HepG2 (cell line): ENCODE measurements around the gene SCN9A. TPM values are rescaled to one million over a fixed set of nuclear protein-coding genes. Genes with fewer than 3 reads are reported as not detected.

Experiments
- DNMT3B ChIP-seq: conservative IDR thresholded peaks from 2 replicates; pipeline ENCODE4 v1.6.1; 2016; ENCODE audit warnings: missing biosample characterization, control low read depth
- HHEX ChIP-seq: IDR thresholded peaks from 2 replicates; pipeline ENCODE4 v1.6.1; 2016; ENCODE audit warnings: control low read depth
- HMG20B ChIP-seq: conservative IDR thresholded peaks from 2 replicates; pipeline ENCODE4 v1.6.1; 2016; ENCODE audit warnings: missing genetic modification reagents, missing compliant biosample characterization
- HOXA5 ChIP-seq: sonication (generic); formaldehyde crosslinking; IDR thresholded peaks from 2 replicates; pipeline ENCODE4 v1.4.0; 2020; ENCODE audit warnings: missing genetic modification reagents
- LRRFIP1 ChIP-seq: sonication (generic); formaldehyde crosslinking; conservative IDR thresholded peaks from 2 replicates; pipeline ENCODE4 v1.4.0; 2020; ENCODE audit warnings: missing genetic modification reagents
- POLR2AphosphoS5 ChIP-seq: IDR thresholded peaks from 2 replicates; pipeline ENCODE4 v1.6.1; 2012; ENCODE audit warnings: low read depth, low read length
- RBFOX2 ChIP-seq: fragments of 200-400 bp; formaldehyde crosslinking; IDR thresholded peaks from 2 replicates; pipeline ENCODE4 v1.6.1; 2017; ENCODE audit warnings: low read depth, mild to moderate bottlenecking, low read length
- SRSF1 ChIP-seq: fragments of 200-400 bp; formaldehyde crosslinking; optimal IDR thresholded peaks from 2 replicates; pipeline ENCODE3; 2017; ENCODE audit warnings: mild to moderate bottlenecking, low read depth, low read length, moderate library complexity
- TMF1 ChIP-seq: sonication (generic); formaldehyde crosslinking; IDR thresholded peaks from 2 replicates; pipeline ENCODE4 v1.8.1; 2022; ENCODE audit warnings: low read depth, missing genetic modification reagents
- TSC22D2 ChIP-seq: sonication (generic); formaldehyde crosslinking; IDR thresholded peaks from 2 replicates; pipeline ENCODE4 v1.5.1; 2020; ENCODE audit warnings: missing genetic modification reagents, mild to moderate bottlenecking, borderline replicate concordance
- ZBTB49 ChIP-seq: sonication (generic); formaldehyde crosslinking; IDR thresholded peaks from 2 replicates; pipeline ENCODE4 v1.4.0; 2020; ENCODE audit warnings: missing genetic modification reagents, borderline replicate concordance
- ZBTB7B ChIP-seq: sonication (generic); formaldehyde crosslinking; IDR thresholded peaks from 2 replicates; pipeline ENCODE4 v1.4.0; 2020; ENCODE audit warnings: missing genetic modification reagents
- ZFP37 ChIP-seq: sonication (generic); formaldehyde crosslinking; IDR thresholded peaks from 2 replicates; pipeline ENCODE4 v1.4.0; 2020; ENCODE audit warnings: missing genetic modification reagents, borderline replicate concordance
- ZFP91 ChIP-seq: sonication (generic); formaldehyde crosslinking; IDR thresholded peaks from 2 replicates; pipeline ENCODE4 v1.9.0; 2022; ENCODE audit warnings: missing genetic modification reagents, mild to moderate bottlenecking, borderline replicate concordance
- ZNF138 ChIP-seq: sonication (generic); formaldehyde crosslinking; IDR thresholded peaks from 2 replicates; pipeline ENCODE4 v1.5.0; 2020; ENCODE audit warnings: mild to moderate bottlenecking, low read depth, missing genetic modification reagents
- ZNF256 ChIP-seq: sonication (generic); formaldehyde crosslinking; conservative IDR thresholded peaks from 2 replicates; pipeline ENCODE4 v1.4.0; 2020; ENCODE audit warnings: missing genetic modification reagents
- ZNF275 ChIP-seq: sonication (generic); formaldehyde crosslinking; IDR thresholded peaks from 2 replicates; pipeline ENCODE4 v1.8.0; 2022; ENCODE audit warnings: missing genetic modification reagents, mild to moderate bottlenecking, inconsistent platforms, borderline replicate concordance
- ZNF280D ChIP-seq: sonication (generic); formaldehyde crosslinking; IDR thresholded peaks from 2 replicates; pipeline ENCODE4 v1.5.1; 2020; ENCODE audit warnings: mild to moderate bottlenecking, missing genetic modification reagents
- ZNF329 ChIP-seq: sonication (generic); formaldehyde crosslinking; IDR thresholded peaks from 2 replicates; pipeline ENCODE4 v1.9.0; 2021; ENCODE audit warnings: low read depth, mild to moderate bottlenecking, missing genetic modification reagents
- ZNF562 ChIP-seq: sonication (generic); formaldehyde crosslinking; IDR thresholded peaks from 2 replicates; pipeline ENCODE4 v1.8.0; 2022; ENCODE audit warnings: missing genetic modification reagents, borderline replicate concordance
- ZNF644 ChIP-seq: IDR thresholded peaks from 2 replicates; pipeline ENCODE4 v1.6.1; 2016; ENCODE audit warnings: low read depth
- polyA plus RNA-seq, 8 experiments: library from polyadenylated mRNA; depleted of rRNA in 3 of 8; stranded (reverse) in 7 of 8; unstranded in 1 of 8; fragments of >200 nt; fragmentation: Illumina TruSeq in 4 of 8; extraction: Trizol in 4 of 8; gene quantifications; 2 replicates each; pipeline versions ENCODE4 v1.2.1 to v1.2.3, GENCODE V29; 2011 to 2016; ENCODE audit warnings: low read depth in 4 of 8, missing spikeins in 1 of 8, mixed read lengths in 1 of 8; ENCODE audit not compliant: insufficient read depth in 1 of 8
- total RNA-seq, 5 experiments: library from RNA; depleted of rRNA; stranded (reverse); fragments of >200 nt; fragmentation: Illumina TruSeq; extraction: Trizol; gene quantifications; 2 replicates each; pipeline ENCODE4 v1.2.3, GENCODE V29; 2016; ENCODE audit warnings: low read depth in 1 of 5

Gene SCN9A
- total and polyA plus RNA-seq, 2 of the 13 experiments (the other 11 are each of a cell fraction or from before 2014, with no cell fraction given) = 15.3 to 24.3 TPM

- TF ChIP-seq ZNF280D (CRISPR knock-in tag) (no peak), RBFOX2 (no peak), ZFP91 (no peak), HHEX (CRISPR knock-in tag) (no peak), POLR2AphosphoS5 (no peak), HMG20B (no peak), HOXA5 (CRISPR knock-in tag) (0 out of 2 replicates have a peak, but pooled peaks have one; percentile 57), SRSF1 (no peak), ZBTB49 (CRISPR knock-in tag) (no peak), ZNF562 (CRISPR knock-in tag) (no peak), LRRFIP1 (CRISPR knock-in tag) (no peak), DNMT3B (CRISPR knock-in tag) (no peak), ZNF275 (CRISPR knock-in tag) (no peak), ZNF644 (CRISPR knock-in tag) (peak; percentile 95), ZFP37 (no peak), ZNF138 (CRISPR knock-in tag) (no peak), ZBTB7B (no peak), ZNF256 (CRISPR knock-in tag) (no peak), ZNF329 (no peak), TSC22D2 (CRISPR knock-in tag) (no peak), TMF1 (CRISPR knock-in tag) (no peak)
These were observed 46.3 kb downstream of the SCN9A start (continued) for GRCh38 chr2:166329465-166329864.
